Upper lobe of right lung (tissue), 1 donor: Measurements from ENCODE around the gene LGALS4. TPM values are rescaled to one million over a fixed set of nuclear protein-coding genes. Genes with fewer than 3 reads are reported as not detected.
"Not testable (repeated sequence)": the region's sequence is repeated elsewhere in the genome, so short reads cannot be mapped to it uniquely, and the experiment has no call there.

Source experiments
- ATAC-seq: fragments of 200-7000 bp; cut with Tn5 transposase; one replicate; pipeline ENCODE4 v1.9.1; 2020; ENCODE audit warnings: mild to moderate bottlenecking, moderate library complexity
- DNase-seq: peaks from one replicate; pipeline ENCODE4 v3.0.0-alpha.2; 2020
- H3K27ac ChIP-seq: fragments of 200-600 bp; one replicate; pipeline ENCODE4 v1.8.0; 2022
- H3K27me3 ChIP-seq: fragments of 200-600 bp; one replicate; pipeline ENCODE4 v1.8.0; 2022; ENCODE audit warnings: mild to moderate bottlenecking
- H3K36me3 ChIP-seq: fragments of 200-600 bp; one replicate; pipeline ENCODE4 v1.8.0; 2022
- H3K4me1 ChIP-seq: fragments of 200-600 bp; one replicate; pipeline ENCODE4 v1.8.0; 2022
- H3K4me3 ChIP-seq: fragments of 200-600 bp; one replicate; pipeline ENCODE4 v1.8.0; 2022; ENCODE audit warnings: mild to moderate bottlenecking
- H3K9me3 ChIP-seq: fragments of 200-600 bp; one replicate; pipeline ENCODE4 v1.8.0; 2022
- intact Hi-C: fragments of 100-400 bp; cut with DNase I; formaldehyde crosslinking; loops from one replicate; pipeline ENCODE4 v1.11.0; 2022
- total RNA-seq: library from RNA; stranded (reverse); fragmentation: NEBNext Ultra II Directional; extraction: Animal tissue kit (Norgen Biotek cat#: 25700); gene quantifications from one replicate; pipeline ENCODE4 v1.2.1, GENCODE V29; 2021
- TF ChIP-seq, protein P1 (sequence below): fragments of 200-600 bp; IDR thresholded peaks from one replicate; pipeline ENCODE4 v1.8.0; 2022; ENCODE audit warnings: antibody characterized with exemption
- donor health status: DM: no; HTN: yes; CAD: no; lungs with severe emphysema.

The LGALS4 gene
- total RNA-seq, 1 donor from 2014 or later, result 3.7 TPM

DNA sequence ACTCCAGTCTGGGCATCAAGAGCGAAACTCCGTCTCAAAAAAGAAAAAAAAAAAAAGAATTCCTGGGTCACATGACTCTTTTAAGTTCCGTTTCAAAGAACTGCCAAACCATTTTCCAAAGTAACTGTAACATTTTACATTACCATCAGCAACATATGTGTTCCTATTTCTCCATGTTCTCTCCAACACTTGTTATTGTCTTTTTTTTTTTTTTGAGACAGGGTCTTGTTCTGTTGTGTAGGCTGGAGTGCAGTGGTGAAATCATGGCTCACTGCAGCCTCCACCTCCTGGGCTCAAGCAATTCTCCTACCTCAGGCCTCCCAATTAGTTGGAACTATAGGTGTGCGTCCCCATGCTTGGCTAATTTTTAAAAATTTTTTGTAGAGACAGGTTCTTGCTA lies 17.2 kb downstream of the LGALS4 start:
- no peak for ATAC-seq

DNA sequence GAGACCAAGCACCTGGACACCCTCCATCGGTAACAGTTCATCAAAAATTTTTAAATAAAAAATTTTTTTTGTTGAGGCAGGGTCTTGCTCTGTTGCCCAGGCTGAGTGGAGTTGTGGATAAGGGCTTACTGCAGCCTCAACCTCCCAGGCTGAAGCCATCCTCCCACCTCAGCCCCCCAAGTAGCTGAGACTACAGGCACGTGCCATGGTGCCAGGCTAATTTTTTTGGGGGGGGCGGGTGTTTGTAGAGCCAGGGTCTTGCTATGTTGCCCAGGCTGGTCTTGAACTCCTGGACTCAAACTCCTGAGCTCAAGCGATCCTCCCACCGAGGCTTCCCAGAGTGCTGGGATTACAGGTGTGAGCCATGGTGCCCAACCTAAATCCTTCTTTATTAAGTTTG lies 19.1 kb downstream of the LGALS4 start:
- ATAC-seq (no peak), DNase-seq (no peak)
- Histone ChIP-seq H3K27ac (no peak overlapping the region), H3K36me3 (no peaks in the 10 kb centered on the region), H3K4me1 (peaks cover 13% of the 10 kb centered on the region), H3K27me3 (no peaks in the 10 kb centered on the region), H3K9me3 (no peaks in the 10 kb centered on the region), H3K4me3 (no peak overlapping the region)
- TF ChIP-seq, protein P1, sequence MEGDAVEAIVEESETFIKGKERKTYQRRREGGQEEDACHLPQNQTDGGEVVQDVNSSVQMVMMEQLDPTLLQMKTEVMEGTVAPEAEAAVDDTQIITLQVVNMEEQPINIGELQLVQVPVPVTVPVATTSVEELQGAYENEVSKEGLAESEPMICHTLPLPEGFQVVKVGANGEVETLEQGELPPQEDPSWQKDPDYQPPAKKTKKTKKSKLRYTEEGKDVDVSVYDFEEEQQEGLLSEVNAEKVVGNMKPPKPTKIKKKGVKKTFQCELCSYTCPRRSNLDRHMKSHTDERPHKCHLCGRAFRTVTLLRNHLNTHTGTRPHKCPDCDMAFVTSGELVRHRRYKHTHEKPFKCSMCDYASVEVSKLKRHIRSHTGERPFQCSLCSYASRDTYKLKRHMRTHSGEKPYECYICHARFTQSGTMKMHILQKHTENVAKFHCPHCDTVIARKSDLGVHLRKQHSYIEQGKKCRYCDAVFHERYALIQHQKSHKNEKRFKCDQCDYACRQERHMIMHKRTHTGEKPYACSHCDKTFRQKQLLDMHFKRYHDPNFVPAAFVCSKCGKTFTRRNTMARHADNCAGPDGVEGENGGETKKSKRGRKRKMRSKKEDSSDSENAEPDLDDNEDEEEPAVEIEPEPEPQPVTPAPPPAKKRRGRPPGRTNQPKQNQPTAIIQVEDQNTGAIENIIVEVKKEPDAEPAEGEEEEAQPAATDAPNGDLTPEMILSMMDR, result no peak
- intact Hi-C loops, result no loop called here

More for the DNA sequence above, 17.2 kb downstream of the LGALS4 start:
- Histone ChIP-seq H3K27ac (no peak overlapping the region), H3K36me3 (no peaks in the 10 kb centered on the region), H3K27me3 (no peaks in the 10 kb centered on the region), H3K4me3 (no peak overlapping the region), H3K9me3 (no peaks in the 10 kb centered on the region), H3K4me1 (peaks cover 13% of the 10 kb centered on the region)
- TF ChIP-seq, protein P1, result no peak
- DNase-seq, result no peak
- intact Hi-C loops, result no loop called here

DNA sequence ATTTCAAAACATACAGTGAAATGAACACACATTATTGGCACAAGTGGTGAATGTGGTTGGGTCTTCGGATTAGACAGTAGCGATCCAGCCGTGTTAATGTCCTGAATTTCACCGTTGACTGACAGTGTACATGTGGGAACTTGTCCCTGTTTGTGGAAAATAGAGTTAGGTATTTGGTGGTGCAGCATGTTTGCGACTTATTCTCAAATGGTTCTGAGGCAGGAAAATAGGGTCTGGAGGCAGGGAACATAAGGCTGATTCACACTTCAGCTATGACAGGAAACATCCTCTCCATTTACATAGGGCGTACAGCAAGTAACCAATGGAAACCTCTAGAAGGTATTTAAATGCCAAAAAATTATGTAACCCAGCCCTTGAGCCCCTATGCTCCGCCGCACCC lies 19.6 kb downstream of the LGALS4 start:
- H3K4me1 ChIP-seq, result peaks cover 13% of the 10 kb centered on the region
- no peaks in the 10 kb centered on the region for H3K36me3 ChIP-seq
- H3K4me3 ChIP-seq, result no peak overlapping the region
- no peaks in the 10 kb centered on the region for H3K9me3 ChIP-seq
- no peak overlapping the region for H3K27ac ChIP-seq
- TF ChIP-seq, protein P1, result no peak
- ATAC-seq, result no peak
- no peak for DNase-seq
- intact Hi-C loops, result no loop called here
- H3K27me3 ChIP-seq, result no peaks in the 10 kb centered on the region

DNA sequence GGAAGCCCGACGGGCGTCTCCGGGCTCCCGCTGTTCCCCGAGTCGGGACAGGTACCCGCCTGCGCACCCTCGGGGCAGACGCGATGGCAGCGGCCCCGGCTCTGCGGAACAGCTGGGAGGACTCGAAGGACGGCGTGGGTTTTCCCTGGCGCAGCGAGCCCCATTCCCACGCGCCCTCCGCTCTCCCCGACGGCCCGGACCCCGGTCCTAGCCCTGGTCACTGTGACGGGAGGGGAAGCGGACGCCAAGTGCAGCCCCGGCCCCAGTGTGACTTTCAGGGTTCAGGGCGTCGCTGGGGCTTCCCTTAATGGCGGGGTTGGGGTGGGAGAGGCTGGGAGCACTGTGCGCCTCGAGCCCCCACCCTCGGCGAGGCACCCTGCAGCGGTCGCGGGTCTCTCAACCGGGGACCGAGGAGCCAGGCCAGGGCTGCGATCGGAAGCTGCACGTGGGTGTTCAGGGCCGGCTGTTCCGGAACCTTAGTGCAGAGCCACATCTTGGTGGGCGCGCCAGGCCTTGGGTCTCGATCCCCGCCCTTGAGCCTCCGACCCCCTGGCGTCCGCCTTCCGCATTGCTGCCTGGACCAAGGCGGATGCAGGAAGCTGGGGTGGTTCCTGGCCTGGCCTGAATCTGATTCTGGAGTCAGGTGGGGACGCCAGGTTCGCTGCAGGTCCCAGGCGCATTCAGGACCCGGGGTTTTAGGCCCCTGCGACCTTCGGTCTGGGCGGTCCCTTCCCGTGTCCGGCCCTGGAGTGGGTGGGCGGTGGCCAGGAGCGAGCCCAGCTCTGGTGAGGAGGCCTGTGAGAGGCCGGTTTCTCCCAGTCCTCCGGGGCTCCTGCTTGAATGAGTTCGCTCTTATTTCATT lies 20.3 kb downstream of the LGALS4 start:
- ATAC-seq, result peak; percentile 71
- H3K36me3 ChIP-seq, result no peaks in the 10 kb centered on the region
- intact Hi-C loops, result no loop called here
- peaks cover 13% of the 10 kb centered on the region for H3K4me1 ChIP-seq
- no peaks in the 10 kb centered on the region for H3K27me3 ChIP-seq
- H3K9me3 ChIP-seq, result no peaks in the 10 kb centered on the region
- DNase-seq, result peak; percentile 82
- TF ChIP-seq, protein P1, result peak; percentile 50
- H3K4me3 ChIP-seq, result peak overlapping the region; percentile 37
- peak overlapping the region; percentile 65 for H3K27ac ChIP-seq

DNA sequence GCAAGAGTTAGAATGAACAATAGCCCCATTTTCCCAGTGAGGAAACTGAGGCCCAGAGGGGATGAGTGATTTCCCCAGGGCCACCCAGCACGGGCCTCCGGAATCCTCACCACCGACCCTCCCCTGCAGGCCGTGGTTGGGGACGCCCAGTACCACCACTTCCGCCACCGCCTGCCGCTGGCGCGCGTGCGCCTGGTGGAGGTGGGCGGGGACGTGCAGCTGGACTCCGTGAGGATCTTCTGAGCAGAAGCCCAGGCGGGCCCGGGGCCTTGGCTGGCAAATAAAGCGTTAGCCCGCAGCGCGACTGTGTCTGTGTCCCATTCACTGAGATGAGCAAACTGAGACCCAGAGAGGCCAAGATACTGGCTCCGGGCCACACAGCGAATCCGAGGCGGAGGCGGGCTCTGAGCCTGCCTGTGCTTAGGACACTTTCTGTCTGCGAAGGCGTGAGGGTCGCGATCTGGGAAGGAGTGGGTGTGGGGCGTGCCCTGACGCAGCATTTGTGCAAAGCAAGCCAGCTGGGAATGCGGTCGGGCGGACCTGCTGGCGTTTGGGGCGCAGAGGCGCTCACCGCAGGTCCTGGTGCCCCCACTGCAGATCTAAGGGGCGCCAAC lies 21.2 kb downstream of the LGALS4 start:
- ATAC-seq, result peak; percentile 94
- peaks cover 13% of the 10 kb centered on the region for H3K4me1 ChIP-seq
- H3K9me3 ChIP-seq, DNase-seq, intact Hi-C loops, H3K36me3 ChIP-seq, H3K27ac ChIP-seq, H3K27me3 ChIP-seq: not testable (repeated sequence)
- peak overlapping the region; percentile 28 for H3K4me3 ChIP-seq

DNA sequence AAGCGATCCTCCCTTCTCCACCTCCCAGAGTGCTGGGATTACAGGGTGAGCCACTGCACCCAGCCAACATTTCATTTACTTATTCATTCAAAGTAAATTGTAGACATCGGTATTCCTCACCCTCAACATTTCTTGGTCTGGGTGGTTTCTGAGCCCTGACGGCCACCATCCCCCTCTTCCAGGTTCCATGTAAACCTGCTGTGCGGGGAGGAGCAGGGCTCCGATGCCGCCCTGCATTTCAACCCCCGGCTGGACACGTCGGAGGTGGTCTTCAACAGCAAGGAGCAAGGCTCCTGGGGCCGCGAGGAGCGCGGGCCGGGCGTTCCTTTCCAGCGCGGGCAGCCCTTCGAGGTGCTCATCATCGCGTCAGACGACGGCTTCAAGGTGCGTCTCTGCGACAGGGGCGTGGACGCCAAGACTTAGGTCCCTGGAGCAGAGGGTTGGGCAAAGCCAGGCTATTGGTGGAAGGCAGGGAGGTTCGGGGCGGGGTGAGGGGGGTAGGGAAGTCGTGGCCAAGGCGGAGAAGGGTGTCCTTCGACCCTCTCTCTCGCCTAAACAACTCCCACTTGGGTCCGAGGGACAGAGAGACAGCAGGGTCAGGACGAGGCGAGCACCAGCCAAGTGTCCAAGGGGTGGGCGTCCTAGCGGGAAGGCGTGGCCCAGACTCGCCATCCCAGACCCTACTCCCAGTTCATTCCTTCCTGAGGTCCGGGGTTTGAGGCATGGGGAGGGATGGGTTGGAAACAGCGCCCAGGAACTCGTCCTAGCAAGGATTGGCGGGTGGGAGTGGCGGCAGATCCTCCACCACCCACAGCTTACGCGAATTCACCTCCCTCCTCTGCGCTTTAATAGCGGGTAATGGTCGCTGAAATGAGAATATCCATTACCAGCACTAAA lies 22.0 kb downstream of the LGALS4 start:
- Histone ChIP-seq H3K4me3 (peak overlapping the region; percentile 28), H3K4me1 (peaks cover 13% of the 10 kb centered on the region)
- H3K9me3 ChIP-seq, intact Hi-C loops, H3K27ac ChIP-seq, H3K36me3 ChIP-seq, DNase-seq, H3K27me3 ChIP-seq: not testable (repeated sequence)
- peak; percentile 3 for ATAC-seq
